Ishikawa (cell line): Measurements from ENCODE around the gene ASCC1.

Source experiments
- CEBPB ChIP-seq: IDR thresholded peaks from 2 replicates; pipeline ENCODE4 v1.6.1; 2012
- CREB1 ChIP-seq: IDR thresholded peaks from 2 replicates; pipeline ENCODE4 v1.6.1; 2012; ENCODE audit warnings: low read depth
- EGR1 ChIP-seq: IDR thresholded peaks from 2 replicates; pipeline ENCODE4 v1.6.1; 2012
- EP300 ChIP-seq: IDR thresholded peaks from 2 replicates; pipeline ENCODE4 v1.6.1; 2012; ENCODE audit warnings: borderline replicate concordance
- NFIC ChIP-seq: IDR thresholded peaks from 2 replicates; pipeline ENCODE4 v1.6.1; 2012
- RAD21 ChIP-seq: IDR thresholded peaks from 2 replicates; pipeline ENCODE4 v1.6.1; 2012; ENCODE audit warnings: low read depth
- TAF1 ChIP-seq: IDR thresholded peaks from 2 replicates; pipeline ENCODE4 v1.6.1; 2012; ENCODE audit warnings: low read depth, mild to moderate bottlenecking
- TCF12 ChIP-seq: IDR thresholded peaks from 2 replicates; pipeline ENCODE4 v1.6.1; 2012; ENCODE audit warnings: low read depth
- TEAD4 ChIP-seq: IDR thresholded peaks from 2 replicates; pipeline ENCODE4 v1.6.1; 2012
- YY1 ChIP-seq: IDR thresholded peaks from 2 replicates; pipeline ENCODE4 v1.6.1; 2012; ENCODE audit warnings: low read depth
- ZBTB7A ChIP-seq: IDR thresholded peaks from 2 replicates; pipeline ENCODE4 v1.6.1; 2012; ENCODE audit warnings: low read depth
- TF ChIP-seq, protein P1 (sequence below): IDR thresholded peaks from 2 replicates; pipeline ENCODE4 v1.6.1; 2012; ENCODE audit warnings: low read depth, mild to moderate bottlenecking
- TF ChIP-seq, protein P2 (sequence below): IDR thresholded peaks from 2 replicates; pipeline ENCODE4 v1.6.1; 2012
- TF ChIP-seq, protein P3 (sequence below): IDR thresholded peaks from 2 replicates; pipeline ENCODE4 v1.6.1; 2012

DNA sequence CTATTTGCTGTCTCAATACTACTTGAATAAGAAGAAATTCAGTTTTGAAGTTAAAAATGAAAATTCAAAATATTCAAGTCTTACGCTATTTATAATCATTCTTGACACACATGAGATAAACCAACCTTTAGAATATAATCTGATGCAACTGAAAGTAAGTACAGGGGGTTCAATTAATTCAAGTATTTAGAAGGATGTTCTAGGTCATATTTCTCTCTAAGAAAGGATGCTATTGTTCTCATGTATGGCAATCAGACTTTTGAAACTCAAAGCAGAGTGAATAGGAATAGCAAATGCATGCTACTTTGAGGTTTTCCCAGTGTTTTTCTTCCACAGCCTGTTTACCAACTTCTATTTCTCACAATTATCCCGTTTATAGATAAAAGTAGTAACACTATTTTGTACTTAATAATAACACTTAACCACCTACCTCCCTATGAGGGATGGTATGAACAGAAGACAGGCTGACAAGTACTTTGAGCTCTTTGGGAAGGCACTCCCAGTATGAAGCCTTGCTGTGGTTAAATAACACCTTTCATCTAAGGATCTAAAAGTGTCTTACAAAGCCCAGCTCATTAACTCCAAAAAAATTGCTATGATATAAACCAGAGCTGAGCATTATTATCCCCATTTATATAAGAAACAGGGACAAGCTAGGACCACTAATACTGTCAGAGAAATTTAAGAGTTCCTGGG, 109.8 kb downstream of the ASCC1 start:
- TF ChIP-seq EGR1 (no peak), YY1 (no peak), TAF1 (no peak), EP300 (no peak), TEAD4 (no peak), ZBTB7A (no peak), RAD21 (no peak), NFIC (no peak), CREB1 (no peak), CEBPB (no peak), TCF12 (no peak)
- TF ChIP-seq, protein P1, sequence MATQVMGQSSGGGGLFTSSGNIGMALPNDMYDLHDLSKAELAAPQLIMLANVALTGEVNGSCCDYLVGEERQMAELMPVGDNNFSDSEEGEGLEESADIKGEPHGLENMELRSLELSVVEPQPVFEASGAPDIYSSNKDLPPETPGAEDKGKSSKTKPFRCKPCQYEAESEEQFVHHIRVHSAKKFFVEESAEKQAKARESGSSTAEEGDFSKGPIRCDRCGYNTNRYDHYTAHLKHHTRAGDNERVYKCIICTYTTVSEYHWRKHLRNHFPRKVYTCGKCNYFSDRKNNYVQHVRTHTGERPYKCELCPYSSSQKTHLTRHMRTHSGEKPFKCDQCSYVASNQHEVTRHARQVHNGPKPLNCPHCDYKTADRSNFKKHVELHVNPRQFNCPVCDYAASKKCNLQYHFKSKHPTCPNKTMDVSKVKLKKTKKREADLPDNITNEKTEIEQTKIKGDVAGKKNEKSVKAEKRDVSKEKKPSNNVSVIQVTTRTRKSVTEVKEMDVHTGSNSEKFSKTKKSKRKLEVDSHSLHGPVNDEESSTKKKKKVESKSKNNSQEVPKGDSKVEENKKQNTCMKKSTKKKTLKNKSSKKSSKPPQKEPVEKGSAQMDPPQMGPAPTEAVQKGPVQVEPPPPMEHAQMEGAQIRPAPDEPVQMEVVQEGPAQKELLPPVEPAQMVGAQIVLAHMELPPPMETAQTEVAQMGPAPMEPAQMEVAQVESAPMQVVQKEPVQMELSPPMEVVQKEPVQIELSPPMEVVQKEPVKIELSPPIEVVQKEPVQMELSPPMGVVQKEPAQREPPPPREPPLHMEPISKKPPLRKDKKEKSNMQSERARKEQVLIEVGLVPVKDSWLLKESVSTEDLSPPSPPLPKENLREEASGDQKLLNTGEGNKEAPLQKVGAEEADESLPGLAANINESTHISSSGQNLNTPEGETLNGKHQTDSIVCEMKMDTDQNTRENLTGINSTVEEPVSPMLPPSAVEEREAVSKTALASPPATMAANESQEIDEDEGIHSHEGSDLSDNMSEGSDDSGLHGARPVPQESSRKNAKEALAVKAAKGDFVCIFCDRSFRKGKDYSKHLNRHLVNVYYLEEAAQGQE: no peak
- TF ChIP-seq, protein P2, sequence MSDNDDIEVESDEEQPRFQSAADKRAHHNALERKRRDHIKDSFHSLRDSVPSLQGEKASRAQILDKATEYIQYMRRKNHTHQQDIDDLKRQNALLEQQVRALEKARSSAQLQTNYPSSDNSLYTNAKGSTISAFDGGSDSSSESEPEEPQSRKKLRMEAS: no peak
- TF ChIP-seq, protein P3, sequence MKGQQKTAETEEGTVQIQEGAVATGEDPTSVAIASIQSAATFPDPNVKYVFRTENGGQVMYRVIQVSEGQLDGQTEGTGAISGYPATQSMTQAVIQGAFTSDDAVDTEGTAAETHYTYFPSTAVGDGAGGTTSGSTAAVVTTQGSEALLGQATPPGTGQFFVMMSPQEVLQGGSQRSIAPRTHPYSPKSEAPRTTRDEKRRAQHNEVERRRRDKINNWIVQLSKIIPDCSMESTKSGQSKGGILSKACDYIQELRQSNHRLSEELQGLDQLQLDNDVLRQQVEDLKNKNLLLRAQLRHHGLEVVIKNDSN: no peak
